GM12878 (cell line): ENCODE measurements around the gene SHANK1. TPM values are rescaled to one million over a fixed set of nuclear protein-coding genes. Genes with fewer than 3 reads are reported as not detected.

ENCODE experiments used
- ATAC-seq: fragments of 200-7000 bp; cut with Tn5 transposase; 3 replicates; pipeline ENCODE4 v1.9.1; 2020; ENCODE audit warnings: mild to moderate bottlenecking, moderate library complexity
- BruUV-seq: library from RNA; stranded (reverse); fragments of 400-500 nt; replicated peaks from 2 replicates; lab custom pipeline; 2021; lab: Mats Ljungman, UMichigan
- CTCF ChIA-PET: fragments of 300-600 bp; sonication (Branson Sonifier 250); formaldehyde crosslinking; extraction: SDS; loops from one replicate; lab custom pipeline; 2021; ENCODE audit warnings: inconsistent platforms; lab: Yijun Ruan, JAX
- POLR2A ChIA-PET: fragments of 350-600 bp; formaldehyde crosslinking; extraction: SDS; loops from one replicate; lab custom pipeline; 2021; ENCODE audit warnings: inconsistent platforms; lab: Charles Lee
- RAD21 ChIA-PET: fragments of 300-600 bp; sonication (Branson Sonifier 250); formaldehyde crosslinking; loops from one replicate; lab custom pipeline; 2023; ENCODE audit warnings: antibody characterized with exemption; ENCODE audit not compliant: unreplicated experiment; lab: Charles Lee
- SMC1A ChIA-PET: fragments of 300-600 bp; sonication (Branson Sonifier 250); formaldehyde crosslinking; loops from one replicate; lab custom pipeline; 2023; ENCODE audit not compliant: unreplicated experiment, uncharacterized antibody; lab: Charles Lee
- DNase-seq: peaks from one replicate; pipeline ENCODE4 v3.0.0-alpha.2; 2011; ENCODE audit warnings: low read depth, low spot score
- FAIRE-seq: peaks from 3 replicates; lab custom pipeline; 2011; peaks lifted over from hg19 to GRCh38; lab: Jason Lieb, UNC
- H2AFZ ChIP-seq: 2 replicates; pipeline ENCODE4 v1.6.0; 2011; ENCODE audit warnings: low read depth, low read length, control low read depth; ENCODE audit not compliant: control insufficient read depth
- H3K27ac ChIP-seq: 2 replicates; pipeline ENCODE4 v1.5.1; 2011; ENCODE audit warnings: control low read depth; ENCODE audit not compliant: control insufficient read depth, insufficient read depth
- H3K27me3 ChIP-seq, 2 experiments: replicated peaks in 1 of 2; 2 replicates each; pipeline versions ENCODE4 v1.6.0 to v1.6.1; 2011; ENCODE audit warnings: low read length in 1 of 2; ENCODE audit not compliant: control insufficient read depth in 2 of 2, insufficient read depth in 2 of 2
- H3K36me3 ChIP-seq, 2 experiments: 2 replicates each; pipeline ENCODE4 v1.5.1; 2011; ENCODE audit warnings: low read length in 1 of 2; ENCODE audit not compliant: control insufficient read depth in 2 of 2, insufficient read depth in 2 of 2
- H3K4me1 ChIP-seq: 2 replicates; pipeline ENCODE4 v1.6.1; 2011; ENCODE audit warnings: mild to moderate bottlenecking, low read length, moderate library complexity, mixed read lengths; ENCODE audit not compliant: control insufficient read depth, insufficient read depth
- H3K4me2 ChIP-seq: 2 replicates; pipeline ENCODE4 v1.6.0; 2011; ENCODE audit warnings: control low read depth; ENCODE audit not compliant: control insufficient read depth, insufficient read depth
- H3K4me3 ChIP-seq: fragments of 200-600 bp; sonication (generic); 2 replicates; pipeline ENCODE4 v1.5.1; 2016
- H3K79me2 ChIP-seq: 2 replicates; pipeline ENCODE4 v1.6.0; 2011; ENCODE audit warnings: low read length; ENCODE audit not compliant: control insufficient read depth, insufficient read depth
- H3K9ac ChIP-seq: 2 replicates; pipeline ENCODE4 v1.8.0; 2011; ENCODE audit warnings: low read length, control low read depth, mixed read lengths; ENCODE audit not compliant: control insufficient read depth, insufficient read depth
- H3K9me3 ChIP-seq: replicated peaks from 3 replicates; pipeline ENCODE4 v1.5.1; 2011; ENCODE audit warnings: mild to moderate bottlenecking, low read length; ENCODE audit not compliant: control insufficient read depth, insufficient read depth
- H4K20me1 ChIP-seq: 2 replicates; pipeline ENCODE4 v1.6.0; 2011; ENCODE audit not compliant: control insufficient read depth, insufficient read depth
- BCL11A ChIP-seq: IDR thresholded peaks from 2 replicates; pipeline ENCODE4 v1.6.1; 2011; ENCODE audit warnings: low read depth, low read length
- CREB1 ChIP-seq: IDR thresholded peaks from 2 replicates; pipeline ENCODE4 v1.6.1; 2012; ENCODE audit warnings: low read depth, mild to moderate bottlenecking, inconsistent platforms
- LARP7 ChIP-seq: fragments of 450-650 bp; IDR thresholded peaks from 2 replicates; pipeline ENCODE4 v1.6.1; 2017; ENCODE audit warnings: mild to moderate bottlenecking
- MTA3 ChIP-seq: IDR thresholded peaks from 2 replicates; pipeline ENCODE4 v1.6.1; 2012; ENCODE audit warnings: low read length, inconsistent platforms, borderline replicate concordance
- NFYA ChIP-seq: IDR thresholded peaks from 2 replicates; pipeline ENCODE4 v1.6.1; 2011; ENCODE audit warnings: low read depth, mild to moderate bottlenecking, low read length, improper control_type of control experiment, borderline replicate concordance
- POLR2AphosphoS2 ChIP-seq: IDR thresholded peaks from 2 replicates; pipeline ENCODE4 v1.6.1; 2011; ENCODE audit warnings: low read depth, mild to moderate bottlenecking, low read length, improper control_type of control experiment, moderate library complexity
- TCF12 ChIP-seq: IDR thresholded peaks from 2 replicates; pipeline ENCODE4 v1.6.1; 2011; ENCODE audit warnings: low read depth, mild to moderate bottlenecking, low read length
- WRNIP1 ChIP-seq: IDR thresholded peaks from 2 replicates; pipeline ENCODE4 v1.6.1; 2011; ENCODE audit warnings: low read depth, low read length, improper control_type of control experiment, borderline replicate concordance
- YBX1 ChIP-seq: fragments of 450-650 bp; IDR thresholded peaks from 2 replicates; pipeline ENCODE4 v1.6.1; 2016; ENCODE audit warnings: antibody characterized with exemption
- WGBS: methylation state at CpG from one replicate; pipeline ENCODE4 v1.1.6; 2016; ENCODE audit warnings: low lambda C conversion rate; ENCODE audit not compliant: insufficient replicate concordance, insufficient coverage; ENCODE audit errors: missing lambda C conversion rate; 5-methylcytosine and 5-hydroxymethylcytosine counted together
- in situ Hi-C: fragments of 300-500 bp; cut with MboI; formaldehyde crosslinking; loops from 9 replicates; pipeline ENCODE4 v1.14.3; 2018; ENCODE audit warnings: mixed read lengths
- intact Hi-C: fragments of 100-400 bp; cut with micrococcal nuclease; formaldehyde crosslinking; loops from one replicate; pipeline ENCODE4 v1.14.2; 2022; ENCODE audit not compliant: unreplicated experiment
- polyA plus RNA-seq, 11 experiments: library from polyadenylated mRNA; depleted of rRNA in 4 of 11; unstranded in 6 of 11; stranded (reverse) in 5 of 11; fragments of >200 nt; fragmentation: Nextera tagmentation in 4 of 11; fragmentation: Illumina TruSeq in 1 of 11; extraction: Ambion mirVana in 4 of 11; extraction: Trizol in 1 of 11; gene quantifications; 1 replicate in 1 of 11; 2 replicates in 10 of 11; pipeline versions ENCODE4 v1.2.1 to v1.2.3, GENCODE V29; 2011 to 2016; ENCODE audit warnings: inconsistent platforms in 2 of 11, missing spikeins in 2 of 11, low read depth in 1 of 11
- total RNA-seq, 4 experiments: library from RNA; depleted of rRNA in 3 of 4; stranded (reverse); fragments of >200 nt in 3 of 4; fragmentation: Illumina TruSeq in 1 of 4; extraction: Trizol in 1 of 4; gene quantifications; 2 replicates each; pipeline versions ENCODE4 v1.2.1 to v1.2.3, GENCODE V29; 2013 to 2021
- TF ChIP-seq, protein P1 (sequence below): IDR thresholded peaks from 2 replicates; pipeline ENCODE4 v1.6.1; 2012; ENCODE audit warnings: low read depth, low read length, improper control_type of control experiment
- TF ChIP-seq, protein P2 (sequence below), 3 experiments: IDR thresholded peaks in 2 of 3; conservative IDR thresholded peaks in 1 of 3; 2 replicates each; pipeline ENCODE4 v1.5.1; 2011; ENCODE audit warnings: low read depth in 3 of 3, low read length in 3 of 3, mild to moderate bottlenecking in 3 of 3, control low read depth in 2 of 3, moderate library complexity in 2 of 3, inconsistent platforms in 1 of 3, mixed read lengths in 1 of 3; ENCODE audit not compliant: control insufficient read depth in 2 of 3, insufficient read depth in 1 of 3; ENCODE audit errors: extremely low read depth in 1 of 3
- TF ChIP-seq, protein P3 (sequence below): fragments of 450-650 bp; IDR thresholded peaks from 2 replicates; pipeline ENCODE4 v1.6.1; 2017; ENCODE audit warnings: low read depth, mild to moderate bottlenecking, moderate library complexity

SHANK1 gene
- total and polyA plus RNA-seq, 10 of the 15 experiments (the other 5 are each of a cell fraction or from before 2014, with no cell fraction given): not detected

DNA sequence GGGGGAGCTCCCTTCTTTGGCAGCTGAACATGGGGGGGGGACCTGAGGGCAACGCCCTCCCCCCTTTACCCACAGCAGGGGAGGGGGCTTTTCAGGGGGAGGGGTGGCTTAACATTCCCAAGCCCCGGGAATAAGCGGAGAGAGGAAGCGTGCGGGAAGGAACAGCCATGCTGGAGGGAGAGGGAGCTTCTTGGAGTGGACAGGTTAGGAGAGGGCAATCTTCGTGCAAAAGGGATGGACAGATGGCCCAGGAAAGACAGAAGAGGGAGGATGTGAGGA, 59.6 kb downstream of the SHANK1 start:
- Histone ChIP-seq H2AFZ (no peak overlapping the region), H3K4me1 (no peaks in the 10 kb centered on the region), H3K36me3 (no peaks in the 10 kb centered on the region), H3K9ac (no peak overlapping the region), H3K4me3 (no peak overlapping the region), H3K9me3 (no peaks in the 10 kb centered on the region; the same call in 2 of the 3 replicates), H3K27me3 (no peaks in the 10 kb centered on the region), H3K27ac (no peak overlapping the region), H3K4me2 (no peak overlapping the region), H4K20me1 (no peaks in the 10 kb centered on the region), H3K79me2 (no peaks in the 10 kb centered on the region)
- DNase-seq (no peak), FAIRE-seq (no peak), ATAC-seq (no peak)
- CTCF ChIA-PET: interaction anchor here (0.6 kb wide), 1 partner anchor 10 kb away, joined by 4 read pairs; no protein-coding TSS in a partner anchor
- no TSS peak for BruUV-seq
- RAD21 ChIA-PET: no interaction called here
- POLR2A ChIA-PET: no interaction called here
- intact Hi-C loops: no loop called here
- SMC1A ChIA-PET: no interaction called here
- 44% methylated on average over 6 of the region's 6 CpGs for WGBS
- TF ChIP-seq BCL11A (no peak), MTA3 (no peak)
- in situ Hi-C loops: no loop called here

DNA sequence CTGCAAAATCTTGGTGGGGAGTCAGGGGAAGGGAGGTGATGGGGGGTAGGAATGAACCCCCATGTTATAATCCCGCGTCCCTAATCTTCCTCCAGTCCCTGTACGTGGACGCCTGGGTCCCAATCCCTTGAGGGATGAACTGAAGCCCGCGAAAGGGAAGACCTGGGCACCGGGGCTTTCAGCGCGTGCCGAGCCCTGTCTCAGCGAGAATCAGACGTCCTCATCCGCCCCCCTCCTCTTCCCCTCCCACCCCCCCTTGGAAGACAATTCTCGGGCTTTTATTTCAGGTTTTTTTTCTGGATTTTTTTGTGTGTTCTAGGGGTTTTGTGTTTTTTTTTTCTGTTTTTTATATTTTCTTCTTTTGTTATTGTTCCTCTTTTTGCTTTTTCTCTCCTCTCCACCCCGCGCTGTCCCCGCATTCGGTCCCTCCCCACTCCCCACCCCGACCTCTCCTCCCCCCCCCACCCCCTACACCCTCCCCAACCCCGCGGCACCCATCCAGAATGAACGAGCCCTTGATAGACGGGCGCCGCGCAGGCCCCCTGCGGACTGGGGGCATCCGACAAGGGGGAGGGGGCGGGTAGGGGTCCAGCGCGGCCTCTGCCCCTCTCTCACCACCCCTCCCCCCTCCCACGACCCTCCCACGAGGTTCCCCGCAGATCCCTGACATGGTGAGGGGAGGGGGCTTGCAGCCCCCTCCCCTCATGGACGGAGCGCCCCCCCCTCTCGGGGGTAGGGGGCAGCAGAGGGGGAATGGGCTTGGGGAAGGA, 60.1 kb downstream of the SHANK1 start:
- no peak for FAIRE-seq
- no peak overlapping the region for H2AFZ ChIP-seq
- intact Hi-C loops (no loop called here), in situ Hi-C loops (no loop called here)
- WGBS: 9% methylated on average over 10 of the region's 37 CpGs
- no peak overlapping the region for H3K4me2 ChIP-seq
- ChIA-PET RAD21 (no interaction called here), POLR2A (no interaction called here), SMC1A (no interaction called here), CTCF (interaction anchor here (0.6 kb wide), 1 partner anchor 10 kb away, joined by 4 read pairs; no protein-coding TSS in a partner anchor)
- H4K20me1 ChIP-seq: no peaks in the 10 kb centered on the region
- H3K27ac ChIP-seq: no peak overlapping the region
- H3K4me1 ChIP-seq: no peaks in the 10 kb centered on the region
- H3K9ac ChIP-seq: no peak overlapping the region
- DNase-seq: no peak
- H3K79me2 ChIP-seq: no peaks in the 10 kb centered on the region
- H3K4me3 ChIP-seq: no peak overlapping the region
- BruUV-seq: no TSS peak
- no peaks in the 10 kb centered on the region; the same call in 2 of the 3 replicates for H3K9me3 ChIP-seq
- ATAC-seq: no peak
- H3K27me3 ChIP-seq: no peaks in the 10 kb centered on the region
- H3K36me3 ChIP-seq: no peaks in the 10 kb centered on the region
- TF ChIP-seq CREB1: no peak
- TF ChIP-seq WRNIP1: no peak
- TF ChIP-seq NFYA: no peak
- TF ChIP-seq, protein P1, sequence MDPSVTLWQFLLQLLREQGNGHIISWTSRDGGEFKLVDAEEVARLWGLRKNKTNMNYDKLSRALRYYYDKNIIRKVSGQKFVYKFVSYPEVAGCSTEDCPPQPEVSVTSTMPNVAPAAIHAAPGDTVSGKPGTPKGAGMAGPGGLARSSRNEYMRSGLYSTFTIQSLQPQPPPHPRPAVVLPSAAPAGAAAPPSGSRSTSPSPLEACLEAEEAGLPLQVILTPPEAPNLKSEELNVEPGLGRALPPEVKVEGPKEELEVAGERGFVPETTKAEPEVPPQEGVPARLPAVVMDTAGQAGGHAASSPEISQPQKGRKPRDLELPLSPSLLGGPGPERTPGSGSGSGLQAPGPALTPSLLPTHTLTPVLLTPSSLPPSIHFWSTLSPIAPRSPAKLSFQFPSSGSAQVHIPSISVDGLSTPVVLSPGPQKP: no peak
- TF ChIP-seq YBX1: no peak
- TF ChIP-seq, protein P2, sequence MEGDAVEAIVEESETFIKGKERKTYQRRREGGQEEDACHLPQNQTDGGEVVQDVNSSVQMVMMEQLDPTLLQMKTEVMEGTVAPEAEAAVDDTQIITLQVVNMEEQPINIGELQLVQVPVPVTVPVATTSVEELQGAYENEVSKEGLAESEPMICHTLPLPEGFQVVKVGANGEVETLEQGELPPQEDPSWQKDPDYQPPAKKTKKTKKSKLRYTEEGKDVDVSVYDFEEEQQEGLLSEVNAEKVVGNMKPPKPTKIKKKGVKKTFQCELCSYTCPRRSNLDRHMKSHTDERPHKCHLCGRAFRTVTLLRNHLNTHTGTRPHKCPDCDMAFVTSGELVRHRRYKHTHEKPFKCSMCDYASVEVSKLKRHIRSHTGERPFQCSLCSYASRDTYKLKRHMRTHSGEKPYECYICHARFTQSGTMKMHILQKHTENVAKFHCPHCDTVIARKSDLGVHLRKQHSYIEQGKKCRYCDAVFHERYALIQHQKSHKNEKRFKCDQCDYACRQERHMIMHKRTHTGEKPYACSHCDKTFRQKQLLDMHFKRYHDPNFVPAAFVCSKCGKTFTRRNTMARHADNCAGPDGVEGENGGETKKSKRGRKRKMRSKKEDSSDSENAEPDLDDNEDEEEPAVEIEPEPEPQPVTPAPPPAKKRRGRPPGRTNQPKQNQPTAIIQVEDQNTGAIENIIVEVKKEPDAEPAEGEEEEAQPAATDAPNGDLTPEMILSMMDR (IDR thresholded peaks at IDR 0.05 in 2 of 3, conservative IDR thresholded peaks at IDR 0.05 in 1 of 3; ENCODE audit: control insufficient read depth in 2 of 3, extremely low read depth in 1 of 3, insufficient read depth in 1 of 3, low read depth in 3 of 3, low read length in 3 of 3): no peak
- no peak for TF ChIP-seq TCF12
- TF ChIP-seq POLR2AphosphoS2: no peak
- TF ChIP-seq LARP7: no peak
- TF ChIP-seq, protein P3, sequence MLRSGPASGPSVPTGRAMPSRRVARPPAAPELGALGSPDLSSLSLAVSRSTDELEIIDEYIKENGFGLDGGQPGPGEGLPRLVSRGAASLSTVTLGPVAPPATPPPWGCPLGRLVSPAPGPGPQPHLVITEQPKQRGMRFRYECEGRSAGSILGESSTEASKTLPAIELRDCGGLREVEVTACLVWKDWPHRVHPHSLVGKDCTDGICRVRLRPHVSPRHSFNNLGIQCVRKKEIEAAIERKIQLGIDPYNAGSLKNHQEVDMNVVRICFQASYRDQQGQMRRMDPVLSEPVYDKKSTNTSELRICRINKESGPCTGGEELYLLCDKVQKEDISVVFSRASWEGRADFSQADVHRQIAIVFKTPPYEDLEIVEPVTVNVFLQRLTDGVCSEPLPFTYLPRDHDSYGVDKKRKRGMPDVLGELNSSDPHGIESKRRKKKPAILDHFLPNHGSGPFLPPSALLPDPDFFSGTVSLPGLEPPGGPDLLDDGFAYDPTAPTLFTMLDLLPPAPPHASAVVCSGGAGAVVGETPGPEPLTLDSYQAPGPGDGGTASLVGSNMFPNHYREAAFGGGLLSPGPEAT: no peak
